SK-N-SH (cell line): Measurements from ENCODE around the gene SHF.

Source experiments
- GABPA ChIP-seq: IDR thresholded peaks from 2 replicates; pipeline ENCODE4 v1.4.0; 2012; ENCODE audit warnings: low read depth, mild to moderate bottlenecking
- IRF3 ChIP-seq: fragments of 150-350 bp; IDR thresholded peaks from 2 replicates; pipeline ENCODE4 v1.6.1; 2016; ENCODE audit warnings: mild to moderate bottlenecking, low read depth, low read length
- MEF2A ChIP-seq: IDR thresholded peaks from 2 replicates; pipeline ENCODE4 v1.4.0; 2012; ENCODE audit warnings: low read depth, borderline replicate concordance
- POLR2AphosphoS5 ChIP-seq: IDR thresholded peaks from 2 replicates; pipeline ENCODE4 v1.6.1; 2012; ENCODE audit warnings: low read depth, low read length
- TEAD4 ChIP-seq: IDR thresholded peaks from 2 replicates; pipeline ENCODE4 v1.4.0; 2012; ENCODE audit warnings: mild to moderate bottlenecking, borderline replicate concordance; ENCODE audit not compliant: insufficient read depth
- USF1 ChIP-seq: IDR thresholded peaks from 2 replicates; pipeline ENCODE4 v1.4.0; 2012; ENCODE audit warnings: low read depth, borderline replicate concordance
- TF ChIP-seq, protein P1 (sequence below): IDR thresholded peaks from 2 replicates; pipeline ENCODE4 v1.4.0; 2012; ENCODE audit warnings: low read depth, borderline replicate concordance
- TF ChIP-seq, protein P2 (sequence below): fragments of 200-600 bp; sonication (generic); IDR thresholded peaks from 2 replicates; pipeline ENCODE4 v1.6.1; 2017; ENCODE audit warnings: antibody characterized with exemption, mild to moderate bottlenecking, moderate library complexity
- TF ChIP-seq, protein P3 (sequence below): IDR thresholded peaks from 2 replicates; pipeline ENCODE4; 2012
- TF ChIP-seq, protein P4 (sequence below): IDR thresholded peaks from 2 replicates; pipeline ENCODE4 v1.6.1; 2012; ENCODE audit warnings: mild to moderate bottlenecking, low read depth, low read length, moderate library complexity

- TF ChIP-seq USF1 (no peak), POLR2AphosphoS5 (no peak), MEF2A (no peak), GABPA (no peak), TEAD4 (no peak), IRF3 (no peak)
- TF ChIP-seq, protein P1, sequence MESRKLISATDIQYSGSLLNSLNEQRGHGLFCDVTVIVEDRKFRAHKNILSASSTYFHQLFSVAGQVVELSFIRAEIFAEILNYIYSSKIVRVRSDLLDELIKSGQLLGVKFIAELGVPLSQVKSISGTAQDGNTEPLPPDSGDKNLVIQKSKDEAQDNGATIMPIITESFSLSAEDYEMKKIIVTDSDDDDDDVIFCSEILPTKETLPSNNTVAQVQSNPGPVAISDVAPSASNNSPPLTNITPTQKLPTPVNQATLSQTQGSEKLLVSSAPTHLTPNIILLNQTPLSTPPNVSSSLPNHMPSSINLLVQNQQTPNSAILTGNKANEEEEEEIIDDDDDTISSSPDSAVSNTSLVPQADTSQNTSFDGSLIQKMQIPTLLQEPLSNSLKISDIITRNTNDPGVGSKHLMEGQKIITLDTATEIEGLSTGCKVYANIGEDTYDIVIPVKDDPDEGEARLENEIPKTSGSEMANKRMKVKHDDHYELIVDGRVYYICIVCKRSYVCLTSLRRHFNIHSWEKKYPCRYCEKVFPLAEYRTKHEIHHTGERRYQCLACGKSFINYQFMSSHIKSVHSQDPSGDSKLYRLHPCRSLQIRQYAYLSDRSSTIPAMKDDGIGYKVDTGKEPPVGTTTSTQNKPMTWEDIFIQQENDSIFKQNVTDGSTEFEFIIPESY, result no peak
- TF ChIP-seq, protein P2, sequence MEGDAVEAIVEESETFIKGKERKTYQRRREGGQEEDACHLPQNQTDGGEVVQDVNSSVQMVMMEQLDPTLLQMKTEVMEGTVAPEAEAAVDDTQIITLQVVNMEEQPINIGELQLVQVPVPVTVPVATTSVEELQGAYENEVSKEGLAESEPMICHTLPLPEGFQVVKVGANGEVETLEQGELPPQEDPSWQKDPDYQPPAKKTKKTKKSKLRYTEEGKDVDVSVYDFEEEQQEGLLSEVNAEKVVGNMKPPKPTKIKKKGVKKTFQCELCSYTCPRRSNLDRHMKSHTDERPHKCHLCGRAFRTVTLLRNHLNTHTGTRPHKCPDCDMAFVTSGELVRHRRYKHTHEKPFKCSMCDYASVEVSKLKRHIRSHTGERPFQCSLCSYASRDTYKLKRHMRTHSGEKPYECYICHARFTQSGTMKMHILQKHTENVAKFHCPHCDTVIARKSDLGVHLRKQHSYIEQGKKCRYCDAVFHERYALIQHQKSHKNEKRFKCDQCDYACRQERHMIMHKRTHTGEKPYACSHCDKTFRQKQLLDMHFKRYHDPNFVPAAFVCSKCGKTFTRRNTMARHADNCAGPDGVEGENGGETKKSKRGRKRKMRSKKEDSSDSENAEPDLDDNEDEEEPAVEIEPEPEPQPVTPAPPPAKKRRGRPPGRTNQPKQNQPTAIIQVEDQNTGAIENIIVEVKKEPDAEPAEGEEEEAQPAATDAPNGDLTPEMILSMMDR, result peak; percentile 60
- TF ChIP-seq, protein P3, sequence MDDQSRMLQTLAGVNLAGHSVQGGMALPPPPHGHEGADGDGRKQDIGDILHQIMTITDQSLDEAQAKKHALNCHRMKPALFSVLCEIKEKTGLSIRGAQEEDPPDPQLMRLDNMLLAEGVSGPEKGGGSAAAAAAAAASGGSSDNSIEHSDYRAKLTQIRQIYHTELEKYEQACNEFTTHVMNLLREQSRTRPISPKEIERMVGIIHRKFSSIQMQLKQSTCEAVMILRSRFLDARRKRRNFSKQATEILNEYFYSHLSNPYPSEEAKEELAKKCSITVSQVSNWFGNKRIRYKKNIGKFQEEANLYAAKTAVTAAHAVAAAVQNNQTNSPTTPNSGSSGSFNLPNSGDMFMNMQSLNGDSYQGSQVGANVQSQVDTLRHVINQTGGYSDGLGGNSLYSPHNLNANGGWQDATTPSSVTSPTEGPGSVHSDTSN, result no peak
- TF ChIP-seq, protein P4, sequence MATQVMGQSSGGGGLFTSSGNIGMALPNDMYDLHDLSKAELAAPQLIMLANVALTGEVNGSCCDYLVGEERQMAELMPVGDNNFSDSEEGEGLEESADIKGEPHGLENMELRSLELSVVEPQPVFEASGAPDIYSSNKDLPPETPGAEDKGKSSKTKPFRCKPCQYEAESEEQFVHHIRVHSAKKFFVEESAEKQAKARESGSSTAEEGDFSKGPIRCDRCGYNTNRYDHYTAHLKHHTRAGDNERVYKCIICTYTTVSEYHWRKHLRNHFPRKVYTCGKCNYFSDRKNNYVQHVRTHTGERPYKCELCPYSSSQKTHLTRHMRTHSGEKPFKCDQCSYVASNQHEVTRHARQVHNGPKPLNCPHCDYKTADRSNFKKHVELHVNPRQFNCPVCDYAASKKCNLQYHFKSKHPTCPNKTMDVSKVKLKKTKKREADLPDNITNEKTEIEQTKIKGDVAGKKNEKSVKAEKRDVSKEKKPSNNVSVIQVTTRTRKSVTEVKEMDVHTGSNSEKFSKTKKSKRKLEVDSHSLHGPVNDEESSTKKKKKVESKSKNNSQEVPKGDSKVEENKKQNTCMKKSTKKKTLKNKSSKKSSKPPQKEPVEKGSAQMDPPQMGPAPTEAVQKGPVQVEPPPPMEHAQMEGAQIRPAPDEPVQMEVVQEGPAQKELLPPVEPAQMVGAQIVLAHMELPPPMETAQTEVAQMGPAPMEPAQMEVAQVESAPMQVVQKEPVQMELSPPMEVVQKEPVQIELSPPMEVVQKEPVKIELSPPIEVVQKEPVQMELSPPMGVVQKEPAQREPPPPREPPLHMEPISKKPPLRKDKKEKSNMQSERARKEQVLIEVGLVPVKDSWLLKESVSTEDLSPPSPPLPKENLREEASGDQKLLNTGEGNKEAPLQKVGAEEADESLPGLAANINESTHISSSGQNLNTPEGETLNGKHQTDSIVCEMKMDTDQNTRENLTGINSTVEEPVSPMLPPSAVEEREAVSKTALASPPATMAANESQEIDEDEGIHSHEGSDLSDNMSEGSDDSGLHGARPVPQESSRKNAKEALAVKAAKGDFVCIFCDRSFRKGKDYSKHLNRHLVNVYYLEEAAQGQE, result no peak
Measured at GRCh38 chr15:45126535-45127158, 61.1 kb downstream of the SHF start.
